K562 (cell line): Measurements from ENCODE around the gene CFAP73. TPM values are rescaled to one million over a fixed set of nuclear protein-coding genes. Genes with fewer than 3 reads are reported as not detected.

Experiments used
- CSDE1 ChIP-seq, 2 experiments: fragments of 450-650 bp; IDR thresholded peaks; 2 replicates each; pipeline ENCODE4 v1.6.1; 2016; ENCODE audit warnings: mild to moderate bottlenecking in 1 of 2
- HLTF ChIP-seq: fragments of 450-650 bp; IDR thresholded peaks from 2 replicates; pipeline ENCODE4 v1.6.1; 2016
- MAFF ChIP-seq: IDR thresholded peaks from 2 replicates; pipeline ENCODE4 v1.6.1; 2012; ENCODE audit warnings: low read length, improper control_type of control experiment
- NFIC ChIP-seq: fragments of 450-650 bp; IDR thresholded peaks from 2 replicates; pipeline ENCODE4 v1.6.1; 2017; ENCODE audit warnings: mild to moderate bottlenecking, inconsistent platforms
- NR4A1 ChIP-seq, 2 experiments: fragments of 250-450 bp in 1 of 2; fragments of 450-650 bp in 1 of 2; sonication (Bioruptor Pico) in 1 of 2; IDR thresholded peaks; 2 replicates each; pipeline versions ENCODE4 v1.4.0 to v1.6.1; 2016 to 2020; ENCODE audit warnings: mild to moderate bottlenecking in 2 of 2, missing compliant biosample characterization in 1 of 2, missing genetic modification characterization in 1 of 2, moderate library complexity in 1 of 2
- POLR2AphosphoS5 ChIP-seq: IDR thresholded peaks from 2 replicates; pipeline ENCODE4 v1.6.1; 2011; ENCODE audit warnings: mild to moderate bottlenecking, low read depth, low read length, moderate library complexity; ENCODE audit not compliant: control insufficient read depth, insufficient read depth
- POU5F1 ChIP-seq: fragments of 150-350 bp; IDR thresholded peaks from 2 replicates; pipeline ENCODE4 v1.6.1; 2014; ENCODE audit warnings: borderline replicate concordance, low read length, low read depth, mild to moderate bottlenecking; ENCODE audit not compliant: partially characterized antibody
- SMARCB1 ChIP-seq: IDR thresholded peaks from 2 replicates; pipeline ENCODE4 v1.6.1; 2011; ENCODE audit warnings: improper control_type of control experiment, low read depth; ENCODE audit not compliant: insufficient read length
- TEAD2 ChIP-seq: fragments of 450-650 bp; IDR thresholded peaks from 2 replicates; pipeline ENCODE4 v1.6.1; 2016; ENCODE audit warnings: missing genetic modification characterization, control low read depth, missing compliant biosample characterization
- THAP12 ChIP-seq: fragments of 250-450 bp; sonication (Bioruptor Pico); IDR thresholded peaks from 2 replicates; pipeline ENCODE4 v1.9.0; 2021; ENCODE audit warnings: mild to moderate bottlenecking, inconsistent platforms
- ZNF277 ChIP-seq: fragments of 250-450 bp; sonication (Bioruptor Pico); IDR thresholded peaks from 2 replicates; pipeline ENCODE4 v1.8.0; 2022; ENCODE audit warnings: inconsistent platforms, mild to moderate bottlenecking, moderate library complexity, borderline replicate concordance
- ZNF431 ChIP-seq: sonication (generic); formaldehyde crosslinking; IDR thresholded peaks from 2 replicates; pipeline ENCODE4 v1.8.0; 2022; ENCODE audit warnings: mild to moderate bottlenecking, missing genetic modification reagents
- ZNF57 ChIP-seq: fragments of 450-650 bp; formaldehyde crosslinking; IDR thresholded peaks from 2 replicates; pipeline ENCODE4 v1.4.0; 2020; ENCODE audit warnings: mild to moderate bottlenecking, moderate library complexity
- polyA plus RNA-seq, 8 experiments: library from polyadenylated mRNA; depleted of rRNA in 4 of 8; stranded (reverse) in 5 of 8; unstranded in 3 of 8; fragments of >200 nt; fragmentation: Nextera tagmentation in 2 of 8; fragmentation: Illumina TruSeq in 1 of 8; extraction: Ambion mirVana in 2 of 8; extraction: Trizol in 1 of 8; gene quantifications; 2 replicates each; pipeline versions ENCODE4 v1.2.1 to v1.2.3, GENCODE V29; 2011 to 2014; ENCODE audit warnings: inconsistent platforms in 1 of 8, missing spikeins in 1 of 8
- total RNA-seq, 7 experiments: library from RNA; depleted of rRNA in 6 of 7; stranded (reverse); fragments of >200 nt in 6 of 7; fragmentation: Illumina TruSeq in 2 of 7; extraction: Trizol in 2 of 7; gene quantifications; 2 replicates each; pipeline versions ENCODE4 v1.2.1 to v1.2.3, GENCODE V29; 2011 to 2021; ENCODE audit warnings: low replicate concordance in 1 of 7

Gene CFAP73
- total and polyA plus RNA-seq, 9 of the 15 experiments (the other 6 are each of a cell fraction or from before 2014, with no cell fraction given) = not detected

GRCh38 chr12:113191227-113191626, 41.7 kb downstream of the CFAP73 start (continued):
- TF ChIP-seq THAP12 (CRISPR knock-in tag) = no peak
- no peak for TF ChIP-seq POLR2AphosphoS5
- no peak for TF ChIP-seq ZNF277
- TF ChIP-seq SMARCB1 = no peak
- no peak for TF ChIP-seq NR4A1 (CRISPR knock-in tag; IDR thresholded peaks at IDR 0.05)
- TF ChIP-seq NR4A1 (tag; IDR thresholded peaks at IDR 0.05) = no peak
- no peak for TF ChIP-seq MAFF
- TF ChIP-seq POU5F1 = no peak
- TF ChIP-seq HLTF = no peak
- 0 out of 2 replicates have a peak, but pooled peaks have one; percentile 16 for TF ChIP-seq NFIC
- TF ChIP-seq CSDE1 (IDR thresholded peaks at IDR 0.05) = no peak
- no peak for TF ChIP-seq TEAD2 (tag)
- no peak for TF ChIP-seq ZNF431 (CRISPR knock-in tag)
- TF ChIP-seq ZNF57 (CRISPR knock-in tag) = no peak
